ENCODE results near the gene JOSD1.

JOSD1 gene

DNA sequence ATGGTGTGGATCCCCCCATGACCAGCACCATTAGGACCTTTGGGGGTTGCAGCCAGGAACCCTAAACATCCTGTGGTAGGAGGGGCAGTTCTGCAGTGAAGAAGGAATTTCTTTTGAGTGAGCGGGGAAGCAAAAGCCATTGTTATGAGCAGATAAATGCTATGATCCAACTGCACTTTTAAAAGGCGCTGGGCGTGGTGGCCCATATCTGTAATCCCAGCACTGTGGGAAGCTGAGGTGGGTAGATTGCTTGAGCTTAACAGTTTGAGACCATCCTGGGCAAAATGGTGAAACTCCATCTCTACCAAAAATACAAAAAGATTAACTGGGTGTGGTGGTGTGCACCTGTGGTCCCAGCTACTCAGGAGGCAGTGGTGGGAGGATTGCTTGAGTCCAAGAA, 24.9 kb downstream of the JOSD1 start:
- Histone ChIP-seq H3K36me3 (ENCODE audit: control insufficient read depth in 4 of 4, insufficient read depth in 4 of 4, low read length in 3 of 4) (peaks cover 9 to 30% (median 17%) of the 10 kb centered on the region in 4 experiments), H3K27ac (ENCODE audit: insufficient read depth in 1 of 2, low read depth in 1 of 2, low read length in 2 of 2, poor library complexity in 1 of 2, severe bottlenecking in 2 of 2) (no peak overlapping the region), H3K27me3 (replicated peaks in 2 of 5; ENCODE audit: control insufficient read depth in 4 of 5, insufficient read depth in 5 of 5, low read length in 4 of 5) (no peaks in the 10 kb centered on the region), H3K9me3 (ENCODE audit: control extremely low read depth in 1 of 5, control insufficient read depth in 4 of 5, insufficient read depth in 2 of 5, low read depth in 1 of 5, low read length in 4 of 5) (no peaks in the 10 kb centered on the region), H3K4me3 (ENCODE audit: control insufficient read depth in 1 of 7, extremely low read depth in 1 of 7, insufficient read depth in 4 of 7, low read depth in 2 of 7, low read length in 6 of 7) (no peak overlapping the region), H3K4me1 (ENCODE audit: control extremely low read depth in 1 of 4, control insufficient read depth in 4 of 4, insufficient read depth in 4 of 4, low read length in 3 of 4) (no peaks in the 10 kb centered on the region)
- WGBS (ENCODE audit: insufficient coverage) = 95% methylated on average over 3 of the region's 3 CpGs
- CTCF ChIA-PET = no interaction called here
- DNase-seq = no peak
- POLR2A ChIA-PET = no interaction called here

DNA sequence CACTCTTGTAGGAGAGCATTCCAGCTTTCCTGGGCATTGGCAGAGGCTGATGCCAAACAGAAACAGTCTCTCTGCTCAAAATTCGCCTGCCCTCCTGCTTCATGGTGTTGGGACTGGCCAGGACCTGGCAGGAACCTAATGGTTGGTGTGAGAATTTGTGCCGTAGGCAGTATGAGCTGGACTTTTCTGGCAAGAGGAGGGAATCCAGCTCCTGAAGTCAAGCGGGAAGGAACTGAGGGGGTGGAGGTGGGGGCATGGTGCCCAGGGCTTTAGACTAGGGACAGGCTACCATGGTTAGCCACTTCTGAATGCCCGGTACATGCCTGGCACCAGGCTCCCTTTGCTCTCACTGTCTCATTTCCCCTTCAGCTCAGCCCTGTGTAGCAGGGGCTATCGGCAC, 25.9 kb downstream of the JOSD1 start:
- H3K9me3 ChIP-seq (ENCODE audit: control extremely low read depth in 1 of 5, control insufficient read depth in 4 of 5, insufficient read depth in 2 of 5, low read depth in 1 of 5, low read length in 4 of 5) = no peaks in the 10 kb centered on the region
- ChIA-PET CTCF (no interaction called here), POLR2A (no interaction called here)
- H3K4me1 ChIP-seq (ENCODE audit: control extremely low read depth in 1 of 4, control insufficient read depth in 4 of 4, insufficient read depth in 4 of 4, low read length in 3 of 4) = no peaks in the 10 kb centered on the region
- H3K36me3 ChIP-seq (ENCODE audit: control insufficient read depth in 4 of 4, insufficient read depth in 4 of 4, low read length in 3 of 4) = peaks cover 9 to 32% (median 19%) of the 10 kb centered on the region in 4 experiments
- no peak for DNase-seq
- no peak overlapping the region for H3K27ac ChIP-seq (ENCODE audit: insufficient read depth in 1 of 2, low read depth in 1 of 2, low read length in 2 of 2, poor library complexity in 1 of 2, severe bottlenecking in 2 of 2)
- H3K4me3 ChIP-seq (ENCODE audit: control insufficient read depth in 1 of 7, extremely low read depth in 1 of 7, insufficient read depth in 4 of 7, low read depth in 2 of 7, low read length in 6 of 7) = no peak overlapping the region
- no peaks in the 10 kb centered on the region for H3K27me3 ChIP-seq (replicated peaks in 2 of 5; ENCODE audit: control insufficient read depth in 4 of 5, insufficient read depth in 5 of 5, low read length in 4 of 5)
- 94% methylated on average over 4 of the region's 5 CpGs for WGBS (ENCODE audit: insufficient coverage)

- no peaks in the 10 kb centered on the region for H3K9me3 ChIP-seq (ENCODE audit: control extremely low read depth in 1 of 5, control insufficient read depth in 4 of 5, insufficient read depth in 2 of 5, low read depth in 1 of 5, low read length in 4 of 5)
- H3K27me3 ChIP-seq (replicated peaks in 2 of 5; ENCODE audit: control insufficient read depth in 4 of 5, insufficient read depth in 5 of 5, low read length in 4 of 5) = no peaks in the 10 kb centered on the region
- ChIA-PET POLR2A (interaction anchor here (0.6 kb wide), 1 partner anchor 8 kb away, joined by 3 read pairs; no protein-coding TSS in a partner anchor), CTCF (interaction anchor here (0.6 to 2.0 kb wide), 2 partner anchors 12 to 24 kb away, joined by 3 to 7 read pairs; partner anchors contain the start of gene TOMM22)
- peak; percentile 6 to 27 (median 21) for DNase-seq
- peak overlapping the region; percentile 99 to 100 for H3K27ac ChIP-seq (ENCODE audit: insufficient read depth in 1 of 2, low read depth in 1 of 2, low read length in 2 of 2, poor library complexity in 1 of 2, severe bottlenecking in 2 of 2)
- 13% methylated on average over 8 of the region's 16 CpGs for WGBS (ENCODE audit: insufficient coverage)
- H3K36me3 ChIP-seq (ENCODE audit: control insufficient read depth in 4 of 4, insufficient read depth in 4 of 4, low read length in 3 of 4) = peaks cover 0 to 2% (median 0%) of the 10 kb centered on the region in 4 experiments
- peak overlapping the region; percentile 79 to 96 (median 87) for H3K4me3 ChIP-seq (ENCODE audit: control insufficient read depth in 1 of 7, extremely low read depth in 1 of 7, insufficient read depth in 4 of 7, low read depth in 2 of 7, low read length in 6 of 7)
- H3K4me1 ChIP-seq (ENCODE audit: control extremely low read depth in 1 of 4, control insufficient read depth in 4 of 4, insufficient read depth in 4 of 4, low read length in 3 of 4) = peaks cover 4 to 14% (median 14%) of the 10 kb centered on the region in 4 experiments
These were observed 43.5 kb downstream of the JOSD1 start for GRCh38 chr22:38657045-38657909.

DNA sequence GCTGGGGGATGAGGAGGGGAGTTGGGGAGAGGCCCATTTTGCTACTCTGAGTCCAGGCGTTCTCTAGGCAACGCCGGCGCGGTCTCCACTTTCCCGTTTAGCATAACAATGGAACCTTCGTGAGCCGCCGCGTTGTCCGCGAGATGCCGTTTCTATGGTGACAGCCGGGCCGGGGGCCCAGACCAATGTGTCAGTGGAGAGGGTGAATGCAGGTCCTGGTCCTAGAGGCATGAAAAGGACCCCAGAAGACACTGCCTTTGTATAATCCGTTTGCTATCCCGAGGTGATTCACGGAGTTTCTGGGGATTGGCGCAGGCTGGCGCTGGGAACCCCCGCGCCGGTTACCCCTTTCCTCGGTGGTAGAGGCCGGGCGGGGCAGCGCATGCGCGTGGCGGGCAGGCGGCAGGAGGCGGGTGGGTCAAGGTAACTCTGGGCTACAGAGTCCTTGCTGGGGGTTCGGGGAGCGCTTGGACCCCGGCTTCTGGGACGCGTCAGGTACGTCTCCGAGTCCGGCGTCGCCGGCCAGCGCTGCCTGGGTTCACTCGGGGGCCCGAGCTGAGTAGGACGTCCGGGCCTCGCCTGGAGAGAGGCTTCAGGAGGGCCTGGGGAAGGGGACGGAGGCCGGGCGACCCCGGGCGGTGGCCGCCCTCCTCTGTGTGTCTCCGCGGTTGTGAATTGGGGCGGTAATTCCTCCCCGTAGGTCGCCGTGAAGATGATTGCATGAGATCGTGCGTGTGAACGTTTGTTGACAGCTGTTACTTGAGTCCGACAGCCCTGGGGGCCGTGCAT, 44.3 kb downstream of the JOSD1 start, which contains the start of the genes CBY1 and FAM227A:
Gene CBY1, plus strand, starts transcription at position 383 of the 789 bp plus-strand sequence. CDS start 11,417 bp downstream, outside the sequence.
Gene FAM227A, minus strand, starts transcription at position 137 of the 789 bp plus-strand sequence. CDS start 6,224 bp downstream, outside the sequence.
- H3K4me3 ChIP-seq (ENCODE audit: control insufficient read depth in 1 of 7, extremely low read depth in 1 of 7, insufficient read depth in 4 of 7, low read depth in 2 of 7, low read length in 6 of 7) = peak within 1 kb of the TSS; percentile 79 to 96 (median 87)
- POLR2A ChIA-PET = no interaction called here
- peak within 1 kb of the TSS; percentile 99 to 100 for H3K27ac ChIP-seq (ENCODE audit: insufficient read depth in 1 of 2, low read depth in 1 of 2, low read length in 2 of 2, poor library complexity in 1 of 2, severe bottlenecking in 2 of 2)
- no peaks in the 10 kb centered on the region for H3K9me3 ChIP-seq (ENCODE audit: control extremely low read depth in 1 of 5, control insufficient read depth in 4 of 5, insufficient read depth in 2 of 5, low read depth in 1 of 5, low read length in 4 of 5)
- H3K4me1 ChIP-seq (ENCODE audit: control extremely low read depth in 1 of 4, control insufficient read depth in 4 of 4, insufficient read depth in 4 of 4, low read length in 3 of 4) = peaks cover 4 to 14% (median 14%) of the 10 kb centered on the region in 4 experiments
- peak; percentile 85 to 87 (median 86) for DNase-seq
- 0% methylated on average over 64 of the region's 66 CpGs for WGBS (ENCODE audit: insufficient coverage)
- no peaks in the 10 kb centered on the region for H3K27me3 ChIP-seq (replicated peaks in 2 of 5; ENCODE audit: control insufficient read depth in 4 of 5, insufficient read depth in 5 of 5, low read length in 4 of 5)
- peaks cover 0 to 2% (median 0%) of the 10 kb centered on the region in 4 experiments for H3K36me3 ChIP-seq (ENCODE audit: control insufficient read depth in 4 of 4, insufficient read depth in 4 of 4, low read length in 3 of 4)
- CTCF ChIA-PET = interaction anchor here (0.6 to 2.0 kb wide), 2 partner anchors 13 to 25 kb away, joined by 3 to 7 read pairs; partner anchors contain the start of gene TOMM22

- no peaks in the 10 kb centered on the region for H3K9me3 ChIP-seq (ENCODE audit: control extremely low read depth in 1 of 5, control insufficient read depth in 4 of 5, insufficient read depth in 2 of 5, low read depth in 1 of 5, low read length in 4 of 5)
- H3K4me3 ChIP-seq (ENCODE audit: control insufficient read depth in 1 of 7, extremely low read depth in 1 of 7, insufficient read depth in 4 of 7, low read depth in 2 of 7, low read length in 6 of 7) = peak overlapping the region; percentile 79 to 96 (median 87)
- POLR2A ChIA-PET = no interaction called here
- no peaks in the 10 kb centered on the region for H3K36me3 ChIP-seq (ENCODE audit: control insufficient read depth in 4 of 4, insufficient read depth in 4 of 4, low read length in 3 of 4)
- peak in 2 of 3 donors; percentile 6 to 26 for DNase-seq
- WGBS (ENCODE audit: insufficient coverage) = 12% methylated on average over 15 of the region's 22 CpGs
- peak overlapping the region; percentile 99 to 100 for H3K27ac ChIP-seq (ENCODE audit: insufficient read depth in 1 of 2, low read depth in 1 of 2, low read length in 2 of 2, poor library complexity in 1 of 2, severe bottlenecking in 2 of 2)
- peaks cover 4 to 14% (median 14%) of the 10 kb centered on the region in 4 experiments for H3K4me1 ChIP-seq (ENCODE audit: control extremely low read depth in 1 of 4, control insufficient read depth in 4 of 4, insufficient read depth in 4 of 4, low read length in 3 of 4)
- H3K27me3 ChIP-seq (replicated peaks in 2 of 5; ENCODE audit: control insufficient read depth in 4 of 5, insufficient read depth in 5 of 5, low read length in 4 of 5) = no peaks in the 10 kb centered on the region
- CTCF ChIA-PET = no interaction called here
These were observed 45.1 kb downstream of the JOSD1 start for GRCh38 chr22:38655519-38656255.

DNA sequence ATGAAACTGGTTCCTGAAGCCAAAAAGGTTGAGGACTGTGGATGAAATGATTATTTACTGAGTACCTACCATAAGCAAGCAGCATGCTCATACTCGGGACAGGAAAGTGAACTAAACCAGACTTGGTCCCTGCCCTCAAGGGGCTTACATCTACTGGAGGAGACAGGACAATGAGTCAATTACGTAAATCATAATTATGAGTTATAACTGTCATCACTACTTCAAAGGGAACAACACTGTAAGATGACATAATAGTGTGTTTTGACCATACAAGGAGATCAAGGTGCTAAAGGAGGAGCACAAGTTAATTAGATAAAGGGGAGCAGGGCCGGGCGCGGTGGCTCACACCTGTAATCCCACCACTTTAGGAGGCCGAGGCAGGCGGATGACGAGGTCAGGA, 47.0 kb downstream of the JOSD1 start:
- no peaks in the 10 kb centered on the region for H3K36me3 ChIP-seq (ENCODE audit: control insufficient read depth in 4 of 4, insufficient read depth in 4 of 4, low read length in 3 of 4)
- no peaks in the 10 kb centered on the region for H3K9me3 ChIP-seq (ENCODE audit: control extremely low read depth in 1 of 5, control insufficient read depth in 4 of 5, insufficient read depth in 2 of 5, low read depth in 1 of 5, low read length in 4 of 5)
- peaks cover 4 to 14% (median 14%) of the 10 kb centered on the region in 4 experiments for H3K4me1 ChIP-seq (ENCODE audit: control extremely low read depth in 1 of 4, control insufficient read depth in 4 of 4, insufficient read depth in 4 of 4, low read length in 3 of 4)
- no peaks in the 10 kb centered on the region for H3K27me3 ChIP-seq (replicated peaks in 2 of 5; ENCODE audit: control insufficient read depth in 4 of 5, insufficient read depth in 5 of 5, low read length in 4 of 5)
- CTCF ChIA-PET = interaction anchor here (0.8 kb wide), 1 partner anchor 28 kb away, joined by 3 read pairs; no protein-coding TSS in a partner anchor
- POLR2A ChIA-PET = no interaction called here
- H3K4me3 ChIP-seq (ENCODE audit: control insufficient read depth in 1 of 7, extremely low read depth in 1 of 7, insufficient read depth in 4 of 7, low read depth in 2 of 7, low read length in 6 of 7) = no peak overlapping the region
- no peak overlapping the region for H3K27ac ChIP-seq (ENCODE audit: insufficient read depth in 1 of 2, low read depth in 1 of 2, low read length in 2 of 2, poor library complexity in 1 of 2, severe bottlenecking in 2 of 2)
- no peak for DNase-seq
- WGBS (ENCODE audit: insufficient coverage) = 100% methylated on average over 4 of the region's 8 CpGs
